HEK293 (cell line): ENCODE data around the gene ABAT.

ENCODE experiments used
- CTCF ChIA-PET: fragments of 350-600 bp; formaldehyde crosslinking; extraction: SDS; loops from one replicate; lab custom pipeline; 2021; ENCODE audit warnings: antibody characterized with exemption; lab: Yijun Ruan, JAX
- POLR2A ChIA-PET: fragments of 300-600 bp; formaldehyde crosslinking; extraction: SDS; loops from one replicate; lab custom pipeline; 2020; ENCODE audit warnings: antibody characterized with exemption, inconsistent platforms; lab: Yijun Ruan, JAX
- H3K27ac ChIP-seq: fragments of 200-500 bp; sonication (Bioruptor generic); 2 replicates; pipeline ENCODE4 v1.5.1; 2014; ENCODE audit warnings: low read depth, low read length, control low read depth, inconsistent platforms; ENCODE audit errors: extremely low read depth
- H3K36me3 ChIP-seq, 2 experiments: fragments of 200-500 bp in 1 of 2; sonication (Bioruptor generic) in 1 of 2; 1 replicate in 1 of 2; 2 replicates in 1 of 2; pipeline ENCODE4 v1.5.1; 2014 to 2017; ENCODE audit warnings: inconsistent platforms in 2 of 2, low read length in 2 of 2; ENCODE audit not compliant: control insufficient read depth in 2 of 2, insufficient read depth in 1 of 2
- H3K4me1 ChIP-seq: fragments of 200-500 bp; sonication (Bioruptor generic); 2 replicates; pipeline ENCODE4 v1.5.1; 2014; ENCODE audit warnings: mild to moderate bottlenecking, low read length, inconsistent platforms; ENCODE audit not compliant: control insufficient read depth, insufficient read depth
- H3K4me3 ChIP-seq: 2 replicates; pipeline ENCODE4 v1.5.1; 2011; ENCODE audit warnings: low read depth, mild to moderate bottlenecking, control low read depth, low read length, moderate library complexity
- H3K9me3 ChIP-seq: fragments of 200-500 bp; sonication (Bioruptor generic); 2 replicates; pipeline ENCODE4 v1.5.1; 2014; ENCODE audit warnings: low read depth, low read length, inconsistent platforms; ENCODE audit not compliant: control insufficient read depth, insufficient read depth
- ELK4 ChIP-seq: IDR thresholded peaks from 2 replicates; pipeline ENCODE4 v1.6.1; 2011; ENCODE audit warnings: mild to moderate bottlenecking, low read depth, low read length, borderline replicate concordance
- PATZ1 ChIP-seq: fragments of 450-650 bp; formaldehyde crosslinking; IDR thresholded peaks from 2 replicates; pipeline ENCODE4 v1.5.1; 2016; ENCODE audit warnings: missing biosample characterization, missing genetic modification characterization
- PRDM1 ChIP-seq: fragments of 450-650 bp; formaldehyde crosslinking; IDR thresholded peaks from 2 replicates; pipeline ENCODE4; 2016; ENCODE audit warnings: missing biosample characterization, missing genetic modification characterization
- YY2 ChIP-seq: fragments of 450-650 bp; formaldehyde crosslinking; IDR thresholded peaks from 2 replicates; pipeline ENCODE4 v1.5.1; 2016; ENCODE audit warnings: missing biosample characterization, missing genetic modification characterization
- ZNF121 ChIP-seq: fragments of 450-650 bp; formaldehyde crosslinking; IDR thresholded peaks from 2 replicates; pipeline ENCODE4 v1.5.1; 2016; ENCODE audit warnings: missing biosample characterization, missing genetic modification characterization
- ZNF133 ChIP-seq: fragments of 450-650 bp; formaldehyde crosslinking; IDR thresholded peaks from 2 replicates; pipeline ENCODE4 v1.5.1; 2016; ENCODE audit warnings: missing biosample characterization, missing genetic modification characterization
- ZNF148 ChIP-seq: fragments of 450-650 bp; formaldehyde crosslinking; IDR thresholded peaks from 2 replicates; pipeline ENCODE4 v1.5.0; 2017; ENCODE audit warnings: missing biosample characterization, missing genetic modification characterization, borderline replicate concordance
- ZNF26 ChIP-seq: fragments of 450-650 bp; formaldehyde crosslinking; IDR thresholded peaks from 2 replicates; pipeline ENCODE4 v1.5.1; 2016; ENCODE audit warnings: missing biosample characterization, missing genetic modification characterization
- ZNF362 ChIP-seq: fragments of 450-650 bp; formaldehyde crosslinking; IDR thresholded peaks from 2 replicates; pipeline ENCODE4 v1.5.1; 2016; ENCODE audit warnings: missing biosample characterization, missing genetic modification characterization
- ZNF366 ChIP-seq: fragments of 450-650 bp; formaldehyde crosslinking; conservative IDR thresholded peaks from 2 replicates; pipeline ENCODE4 v1.5.1; 2016; ENCODE audit warnings: missing biosample characterization, missing genetic modification characterization
- ZNF544 ChIP-seq: fragments of 450-650 bp; formaldehyde crosslinking; IDR thresholded peaks from 2 replicates; pipeline ENCODE4 v1.5.0; 2017; ENCODE audit warnings: missing biosample characterization, missing genetic modification characterization
- ZNF548 ChIP-seq: fragments of 450-650 bp; formaldehyde crosslinking; IDR thresholded peaks from 2 replicates; pipeline ENCODE4 v1.5.1; 2016; ENCODE audit warnings: missing biosample characterization, missing genetic modification characterization
- ZNF629 ChIP-seq: fragments of 450-650 bp; formaldehyde crosslinking; IDR thresholded peaks from 2 replicates; pipeline ENCODE4 v1.5.1; 2017; ENCODE audit warnings: missing biosample characterization, missing genetic modification characterization
- ZNF670 ChIP-seq: fragments of 450-650 bp; formaldehyde crosslinking; IDR thresholded peaks from 2 replicates; pipeline ENCODE4 v1.5.1; 2016; ENCODE audit warnings: missing biosample characterization, missing genetic modification characterization, low read depth
- ZNF704 ChIP-seq: fragments of 450-650 bp; formaldehyde crosslinking; IDR thresholded peaks from 2 replicates; pipeline ENCODE4 v1.5.1; 2016; ENCODE audit warnings: missing biosample characterization, missing genetic modification characterization
- ZNF768 ChIP-seq: fragments of 450-650 bp; formaldehyde crosslinking; IDR thresholded peaks from 2 replicates; pipeline ENCODE4 v1.5.1; 2018; ENCODE audit warnings: missing biosample characterization, mild to moderate bottlenecking, missing genetic modification characterization
- ZNF785 ChIP-seq: fragments of 450-650 bp; formaldehyde crosslinking; IDR thresholded peaks from 2 replicates; pipeline ENCODE4 v1.5.1; 2016; ENCODE audit warnings: missing biosample characterization, missing genetic modification characterization
- TF ChIP-seq, protein P1 (sequence below): fragments of 450-650 bp; formaldehyde crosslinking; IDR thresholded peaks from 2 replicates; pipeline ENCODE4 v1.5.1; 2016; ENCODE audit warnings: missing biosample characterization, missing genetic modification characterization

The ABAT gene

GRCh38 chr16:8647721-8648318 lies 26.6 kb upstream of the ABAT start:
- POLR2A ChIA-PET: no interaction called here

DNA sequence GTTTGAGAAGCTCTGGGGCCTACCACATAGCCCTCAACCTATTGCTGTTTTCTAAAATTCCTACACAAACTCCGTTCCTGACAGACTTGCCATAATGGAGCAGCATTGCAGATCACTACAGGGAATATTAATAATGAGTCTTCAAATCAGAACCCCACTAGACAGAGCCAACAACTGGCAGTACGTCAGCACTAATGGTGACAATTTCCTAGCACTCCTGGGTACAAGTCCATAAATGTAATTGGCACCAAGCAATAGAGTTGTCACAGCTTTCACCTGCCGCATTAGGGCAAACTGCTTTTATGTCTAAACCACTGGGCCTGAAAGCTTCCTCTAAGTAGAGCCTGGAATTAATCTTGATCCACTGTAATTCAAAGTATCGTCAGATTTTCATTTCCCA lies 25.5 kb upstream of the ABAT start:
- no peaks in the 10 kb centered on the region for H3K4me1 ChIP-seq
- H3K9me3 ChIP-seq: no peaks in the 10 kb centered on the region
- no peak for TF ChIP-seq ZNF544 (tag by site-specific recombination)
- TF ChIP-seq, protein P1, sequence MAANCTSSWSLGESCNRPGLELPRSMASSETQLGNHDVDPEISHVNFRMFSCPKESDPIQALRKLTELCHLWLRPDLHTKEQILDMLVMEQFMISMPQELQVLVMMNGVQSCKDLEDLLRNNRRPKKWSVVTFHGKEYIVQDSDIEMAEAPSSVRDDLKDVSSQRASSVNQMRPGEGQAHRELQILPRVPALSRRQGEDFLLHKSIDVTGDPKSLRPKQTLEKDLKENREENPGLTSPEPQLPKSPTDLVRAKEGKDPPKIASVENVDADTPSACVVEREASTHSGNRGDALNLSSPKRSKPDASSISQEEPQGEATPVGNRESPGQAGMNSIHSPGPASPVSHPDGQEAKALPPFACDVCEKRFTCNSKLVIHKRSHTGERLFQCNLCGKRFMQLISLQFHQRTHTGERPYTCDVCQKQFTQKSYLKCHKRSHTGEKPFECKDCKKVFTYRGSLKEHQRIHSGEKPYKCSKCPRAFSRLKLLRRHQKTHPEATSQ (tag by site-specific recombination): no peak
- TF ChIP-seq ZNF133 (tag by site-specific recombination): no peak
- no peak for TF ChIP-seq ZNF26 (tag by site-specific recombination)
- no peak for TF ChIP-seq ZNF366 (tag by site-specific recombination)
- TF ChIP-seq ZNF362: no peak
- no peak for TF ChIP-seq ZNF148 (tag by site-specific recombination)
- no peak for TF ChIP-seq YY2 (tag by site-specific recombination)
- TF ChIP-seq ZNF629 (tag by site-specific recombination): no peak
- TF ChIP-seq PATZ1: no peak
- ChIA-PET CTCF (interaction anchor here (1.1 kb wide), 2 partner anchors 11 to 13 kb away, joined by 3 read pairs; no protein-coding TSS in a partner anchor), POLR2A (no interaction called here)
- H3K4me3 ChIP-seq: no peak overlapping the region
- H3K36me3 ChIP-seq: peaks cover 0 to 45% of the 10 kb centered on the region in 2 experiments; a peak in 1 of 3 replicates
- H3K27ac ChIP-seq: no peak overlapping the region

More at GRCh38 chr16:8647721-8648318, 26.6 kb upstream of the ABAT start:
- H3K9me3 ChIP-seq: no peaks in the 10 kb centered on the region
- CTCF ChIA-PET: interaction anchor here (0.7 kb wide), 1 partner anchor 63 kb away, joined by 3 read pairs; no protein-coding TSS in a partner anchor
- TF ChIP-seq ZNF768 (peak; percentile 87), ZNF121 (peak; percentile 46; the same call in 1 of the 2 replicates), ELK4 (no peak), ZNF704 (tag by site-specific recombination) (no peak), YY2 (tag by site-specific recombination) (no peak), ZNF548 (tag by site-specific recombination) (no peak), ZNF670 (tag by site-specific recombination) (no peak), PRDM1 (tag by site-specific recombination) (no peak), ZNF785 (tag by site-specific recombination) (no peak)
- no peak overlapping the region for H3K4me3 ChIP-seq
- H3K27ac ChIP-seq: no peak overlapping the region
- H3K4me1 ChIP-seq: no peaks in the 10 kb centered on the region
- peaks cover 0 to 56% of the 10 kb centered on the region in 2 experiments; a peak in 2 of 3 replicates for H3K36me3 ChIP-seq
